Tibial nerve (tissue), 3 donors: ENCODE results near the gene DNAH14.

ENCODE experiments used
- POLR2A ChIP-seq, 2 donors: fragments of 450-650 bp; IDR thresholded peaks; one replicate each; pipeline ENCODE4 v1.6.1; 2017; ENCODE audit warnings: antibody characterized with exemption in 2 of 2, mild to moderate bottlenecking in 2 of 2, moderate library complexity in 2 of 2
- TF ChIP-seq, protein P1 (sequence below), 5 experiments: fragments of 200-600 bp in 3 of 5; fragments of 450-650 bp in 2 of 5; sonication (generic) in 3 of 5; IDR thresholded peaks; one replicate each; pipeline ENCODE4 v1.5.1; 2016 to 2019; ENCODE audit warnings: antibody characterized with exemption in 5 of 5, mild to moderate bottlenecking in 3 of 5, moderate library complexity in 2 of 5

DNA sequence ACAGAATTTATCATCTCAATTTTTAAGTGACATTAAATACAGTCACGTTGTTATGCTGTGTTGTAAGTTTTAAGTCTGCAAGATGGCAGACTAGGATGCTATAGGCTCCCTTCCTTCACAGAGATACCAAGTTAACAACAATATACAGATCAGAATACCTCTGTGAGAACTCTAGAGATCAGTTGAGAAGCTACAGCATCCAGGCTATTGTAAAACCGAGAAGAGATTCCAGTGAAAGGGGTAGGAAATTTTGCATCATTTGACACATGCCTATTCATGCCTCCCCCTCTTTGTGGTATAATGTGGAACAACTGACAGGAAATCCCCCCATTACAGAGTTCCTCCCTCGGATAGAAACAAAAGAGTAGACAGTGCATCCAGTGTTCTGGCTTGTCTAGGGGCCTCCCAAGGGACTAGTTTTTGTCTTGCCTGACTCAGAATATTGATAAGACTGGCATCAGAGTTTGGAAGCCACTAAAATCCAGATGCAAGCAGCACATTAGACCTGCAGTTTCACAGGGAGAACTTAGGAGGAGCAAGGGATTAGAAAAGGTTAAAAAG is 417.7 kb downstream of the DNAH14 start:
- TF ChIP-seq, protein P1, sequence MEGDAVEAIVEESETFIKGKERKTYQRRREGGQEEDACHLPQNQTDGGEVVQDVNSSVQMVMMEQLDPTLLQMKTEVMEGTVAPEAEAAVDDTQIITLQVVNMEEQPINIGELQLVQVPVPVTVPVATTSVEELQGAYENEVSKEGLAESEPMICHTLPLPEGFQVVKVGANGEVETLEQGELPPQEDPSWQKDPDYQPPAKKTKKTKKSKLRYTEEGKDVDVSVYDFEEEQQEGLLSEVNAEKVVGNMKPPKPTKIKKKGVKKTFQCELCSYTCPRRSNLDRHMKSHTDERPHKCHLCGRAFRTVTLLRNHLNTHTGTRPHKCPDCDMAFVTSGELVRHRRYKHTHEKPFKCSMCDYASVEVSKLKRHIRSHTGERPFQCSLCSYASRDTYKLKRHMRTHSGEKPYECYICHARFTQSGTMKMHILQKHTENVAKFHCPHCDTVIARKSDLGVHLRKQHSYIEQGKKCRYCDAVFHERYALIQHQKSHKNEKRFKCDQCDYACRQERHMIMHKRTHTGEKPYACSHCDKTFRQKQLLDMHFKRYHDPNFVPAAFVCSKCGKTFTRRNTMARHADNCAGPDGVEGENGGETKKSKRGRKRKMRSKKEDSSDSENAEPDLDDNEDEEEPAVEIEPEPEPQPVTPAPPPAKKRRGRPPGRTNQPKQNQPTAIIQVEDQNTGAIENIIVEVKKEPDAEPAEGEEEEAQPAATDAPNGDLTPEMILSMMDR (IDR thresholded peaks at IDR 0.05): no peak
- no peak for TF ChIP-seq POLR2A (IDR thresholded peaks at IDR 0.05)
